ENCODE measurements around the gene ZIM2.

- TF ChIP-seq, protein P1, sequence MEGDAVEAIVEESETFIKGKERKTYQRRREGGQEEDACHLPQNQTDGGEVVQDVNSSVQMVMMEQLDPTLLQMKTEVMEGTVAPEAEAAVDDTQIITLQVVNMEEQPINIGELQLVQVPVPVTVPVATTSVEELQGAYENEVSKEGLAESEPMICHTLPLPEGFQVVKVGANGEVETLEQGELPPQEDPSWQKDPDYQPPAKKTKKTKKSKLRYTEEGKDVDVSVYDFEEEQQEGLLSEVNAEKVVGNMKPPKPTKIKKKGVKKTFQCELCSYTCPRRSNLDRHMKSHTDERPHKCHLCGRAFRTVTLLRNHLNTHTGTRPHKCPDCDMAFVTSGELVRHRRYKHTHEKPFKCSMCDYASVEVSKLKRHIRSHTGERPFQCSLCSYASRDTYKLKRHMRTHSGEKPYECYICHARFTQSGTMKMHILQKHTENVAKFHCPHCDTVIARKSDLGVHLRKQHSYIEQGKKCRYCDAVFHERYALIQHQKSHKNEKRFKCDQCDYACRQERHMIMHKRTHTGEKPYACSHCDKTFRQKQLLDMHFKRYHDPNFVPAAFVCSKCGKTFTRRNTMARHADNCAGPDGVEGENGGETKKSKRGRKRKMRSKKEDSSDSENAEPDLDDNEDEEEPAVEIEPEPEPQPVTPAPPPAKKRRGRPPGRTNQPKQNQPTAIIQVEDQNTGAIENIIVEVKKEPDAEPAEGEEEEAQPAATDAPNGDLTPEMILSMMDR (IDR thresholded peaks at IDR 0.05), result no peak
- no peak for TF ChIP-seq POLR2A (IDR thresholded peaks at IDR 0.05)
Measured at GRCh38 chr19:56835401-56835800, 5.1 kb downstream of the ZIM2 start.

Data from esophagus squamous epithelium (tissue), 4 donors.